Testis (tissue), 2 donors: ENCODE results near the gene TMIGD2.

ENCODE experiments used
- CTCF ChIP-seq, 3 experiments: fragments of 450-650 bp in 2 of 3; fragments of 200-600 bp in 1 of 3; sonication (generic) in 1 of 3; IDR thresholded peaks; one replicate each; pipeline ENCODE4 v1.5.1; 2016 to 2019; ENCODE audit warnings: antibody characterized with exemption in 3 of 3, mild to moderate bottlenecking in 2 of 3, moderate library complexity in 1 of 3
- POLR2A ChIP-seq: fragments of 450-650 bp; IDR thresholded peaks from one replicate; pipeline ENCODE4 v1.6.1; 2017; ENCODE audit warnings: antibody characterized with exemption, mild to moderate bottlenecking, moderate library complexity

GRCh38 chr19:4350726-4351125, 48.5 kb upstream of the TMIGD2 start:
- TF ChIP-seq CTCF (IDR thresholded peaks at IDR 0.05): no peak
- TF ChIP-seq POLR2A: no peak
